Neural cell (in vitro differentiated cells): ENCODE data around the gene LZTR1.

Experiments used
- CTCF ChIP-seq: fragments of 450-650 bp; IDR thresholded peaks from 2 replicates; pipeline ENCODE4 v1.5.1; 2014; ENCODE audit warnings: antibody characterized with exemption, mild to moderate bottlenecking, moderate library complexity; ENCODE audit not compliant: poor library complexity, severe bottlenecking
- EP300 ChIP-seq: fragments of 450-650 bp; conservative IDR thresholded peaks from 2 replicates; pipeline ENCODE4 v1.6.1; 2014; ENCODE audit warnings: antibody characterized with exemption, mild to moderate bottlenecking, moderate library complexity; ENCODE audit not compliant: poor library complexity, severe bottlenecking
- EZH2 ChIP-seq: fragments of 200-600, 300-800 bp; shearing (Covaris generic), sonication (generic); IDR thresholded peaks from 2 replicates; pipeline ENCODE4 v1.6.1; 2014; ENCODE audit warnings: antibody characterized with exemption, low read length, borderline replicate concordance, mild to moderate bottlenecking; ENCODE audit not compliant: insufficient read depth, poor library complexity, severe bottlenecking
- POLR2AphosphoS5 ChIP-seq: IDR thresholded peaks from 2 replicates; pipeline ENCODE4 v1.6.1; 2012
- RAD21 ChIP-seq: fragments of 450-650 bp; conservative IDR thresholded peaks from 2 replicates; pipeline ENCODE4 v1.6.1; 2014; ENCODE audit warnings: antibody characterized with exemption, mild to moderate bottlenecking, moderate library complexity
- SMC3 ChIP-seq: fragments of 450-650 bp; conservative IDR thresholded peaks from 2 replicates; pipeline ENCODE4 v1.6.1; 2014; ENCODE audit warnings: antibody characterized with exemption, mild to moderate bottlenecking, moderate library complexity; ENCODE audit not compliant: poor library complexity
- TF ChIP-seq, protein P1 (sequence below): IDR thresholded peaks from 2 replicates; pipeline ENCODE4 v1.6.1; 2012; ENCODE audit warnings: borderline replicate concordance

DNA sequence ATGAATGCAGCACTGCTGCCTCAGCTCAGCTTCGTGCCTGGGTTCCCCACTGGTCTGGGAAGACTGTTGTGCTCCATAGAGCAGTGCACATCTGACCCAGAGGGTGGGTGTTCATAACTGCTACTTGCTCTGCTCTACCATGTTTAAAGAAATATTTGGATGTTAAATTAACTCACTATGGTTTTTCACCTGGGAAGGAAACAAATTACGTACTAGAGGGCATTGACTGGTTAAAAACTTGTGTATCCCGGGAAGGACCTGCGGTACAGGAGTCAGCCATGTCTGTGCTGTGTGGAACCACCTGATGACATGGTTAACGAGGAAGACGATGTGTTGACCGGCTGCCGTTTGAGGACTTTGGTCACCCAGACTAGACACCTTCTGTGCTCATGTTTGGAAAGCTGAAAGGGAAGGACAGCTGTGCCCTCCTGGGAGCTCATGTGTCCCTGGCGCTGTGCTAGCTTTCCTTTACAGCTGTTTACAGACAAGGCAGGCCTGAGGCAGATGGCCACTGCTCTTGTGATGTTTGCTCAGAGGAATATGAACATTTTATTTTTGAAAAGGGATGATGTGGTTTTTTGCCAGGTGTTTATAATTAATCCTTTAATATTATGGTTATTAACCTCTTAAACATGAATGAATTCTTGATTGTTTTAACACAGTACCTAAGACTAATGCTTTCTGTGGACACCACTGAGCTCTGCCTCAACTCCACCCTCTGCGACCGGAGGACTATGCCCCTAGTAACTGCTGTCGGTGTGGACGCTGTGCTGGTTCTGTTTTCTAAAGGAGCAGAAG lies 29.4 kb upstream of the LZTR1 start:
- TF ChIP-seq CTCF (no peak), EP300 (no peak), SMC3 (no peak), RAD21 (no peak), EZH2 (no peak), POLR2AphosphoS5 (no peak)
- TF ChIP-seq, protein P1, sequence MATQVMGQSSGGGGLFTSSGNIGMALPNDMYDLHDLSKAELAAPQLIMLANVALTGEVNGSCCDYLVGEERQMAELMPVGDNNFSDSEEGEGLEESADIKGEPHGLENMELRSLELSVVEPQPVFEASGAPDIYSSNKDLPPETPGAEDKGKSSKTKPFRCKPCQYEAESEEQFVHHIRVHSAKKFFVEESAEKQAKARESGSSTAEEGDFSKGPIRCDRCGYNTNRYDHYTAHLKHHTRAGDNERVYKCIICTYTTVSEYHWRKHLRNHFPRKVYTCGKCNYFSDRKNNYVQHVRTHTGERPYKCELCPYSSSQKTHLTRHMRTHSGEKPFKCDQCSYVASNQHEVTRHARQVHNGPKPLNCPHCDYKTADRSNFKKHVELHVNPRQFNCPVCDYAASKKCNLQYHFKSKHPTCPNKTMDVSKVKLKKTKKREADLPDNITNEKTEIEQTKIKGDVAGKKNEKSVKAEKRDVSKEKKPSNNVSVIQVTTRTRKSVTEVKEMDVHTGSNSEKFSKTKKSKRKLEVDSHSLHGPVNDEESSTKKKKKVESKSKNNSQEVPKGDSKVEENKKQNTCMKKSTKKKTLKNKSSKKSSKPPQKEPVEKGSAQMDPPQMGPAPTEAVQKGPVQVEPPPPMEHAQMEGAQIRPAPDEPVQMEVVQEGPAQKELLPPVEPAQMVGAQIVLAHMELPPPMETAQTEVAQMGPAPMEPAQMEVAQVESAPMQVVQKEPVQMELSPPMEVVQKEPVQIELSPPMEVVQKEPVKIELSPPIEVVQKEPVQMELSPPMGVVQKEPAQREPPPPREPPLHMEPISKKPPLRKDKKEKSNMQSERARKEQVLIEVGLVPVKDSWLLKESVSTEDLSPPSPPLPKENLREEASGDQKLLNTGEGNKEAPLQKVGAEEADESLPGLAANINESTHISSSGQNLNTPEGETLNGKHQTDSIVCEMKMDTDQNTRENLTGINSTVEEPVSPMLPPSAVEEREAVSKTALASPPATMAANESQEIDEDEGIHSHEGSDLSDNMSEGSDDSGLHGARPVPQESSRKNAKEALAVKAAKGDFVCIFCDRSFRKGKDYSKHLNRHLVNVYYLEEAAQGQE = no peak
